SU-DHL-6 (cell line): Measurements from ENCODE around the gene SLC1A6.

Experiments used
- CTCF ChIP-seq: fragments of 200-600 bp; sonication (generic); IDR thresholded peaks from one replicate; pipeline ENCODE4 v1.5.1; 2017; ENCODE audit warnings: antibody characterized with exemption, mild to moderate bottlenecking, low read length, moderate library complexity; ENCODE audit not compliant: insufficient read depth, poor library complexity, severe bottlenecking
- EZH2phosphoT487 ChIP-seq: fragments of 200-600 bp; sonication (generic), shearing (Covaris generic); conservative IDR thresholded peaks from 2 replicates; pipeline ENCODE4 v1.6.1; 2018; ENCODE audit warnings: mild to moderate bottlenecking, antibody characterized with exemption, low read length, moderate library complexity, mixed read lengths

GRCh38 chr19:14978161-14978776 lies 1.4 kb downstream of the SLC1A6 start:
- TF ChIP-seq CTCF (no peak), EZH2phosphoT487 (no peak)
